Measurements from ENCODE around the gene MAP3K5. TPM values are rescaled to one million over a fixed set of nuclear protein-coding genes. Genes with fewer than 3 reads are reported as not detected.

Gene MAP3K5
- total and polyA plus RNA-seq, 2 of the 8 experiments (the other 6 are each of a cell fraction or from before 2014, with no cell fraction given), result 0.63 to 2.6 TPM

- Histone ChIP-seq H3K56ac (replicated peaks; ENCODE audit: insufficient read length, low read depth, low read length) (no peak overlapping the region), H3K27me3 (replicated peaks in 1 of 4; ENCODE audit: control insufficient read depth in 3 of 4, extremely low read depth in 1 of 4, insufficient read depth in 3 of 4, low read length in 3 of 4) (peaks cover 4 to 19% (median 9%) of the 10 kb centered on the region in 4 experiments; a peak in 6 of 7 replicates), H2AK5ac (ENCODE audit: low read depth, low read length) (no peak overlapping the region; the same call in 1 of the 2 replicates), H3K79me1 (ENCODE audit: low read depth, low read length) (no peaks in the 10 kb centered on the region), H3K4me3 (ENCODE audit: extremely low read depth in 1 of 4, insufficient read depth in 2 of 4, low read depth in 3 of 4, low read length in 4 of 4) (no peak overlapping the region), H3K23me2 (ENCODE audit: low read depth, low read length) (peaks cover 4% of the 10 kb centered on the region; the same call in 1 of the 2 replicates), H3K4ac (replicated peaks; ENCODE audit: insufficient read length, low read depth, low read length) (no peak overlapping the region), H3K9ac (replicated peaks in 1 of 4; ENCODE audit: extremely low read depth in 1 of 4, low read depth in 3 of 4, low read length in 3 of 4) (no peak overlapping the region), H3K9me3 (ENCODE audit: insufficient read depth in 2 of 2, low read depth in 1 of 2, low read length in 1 of 2) (no peaks in the 10 kb centered on the region), H2AFZ (ENCODE audit: low read length) (no peak overlapping the region), H2BK15ac (ENCODE audit: low read length) (no peak overlapping the region), H3K14ac (ENCODE audit: insufficient read length) (no peak overlapping the region), H3K23ac (ENCODE audit: insufficient read length) (no peak overlapping the region), H4K8ac (ENCODE audit: extremely low read depth, insufficient read depth, low read length) (no peak overlapping the region), H3K4me2 (ENCODE audit: insufficient read depth in 1 of 2, low read depth in 2 of 2, low read length in 2 of 2) (no peak overlapping the region), H2BK12ac (ENCODE audit: low read depth, low read length) (no peak overlapping the region), H2BK5ac (ENCODE audit: low read depth, low read length) (no peak overlapping the region), H4K5ac (ENCODE audit: insufficient read length, low read depth, low read length) (no peak overlapping the region), H3K27ac (ENCODE audit: low read depth, low read length) (no peak overlapping the region), H2BK120ac (replicated peaks; ENCODE audit: low read depth, low read length) (no peak overlapping the region), H3K18ac (ENCODE audit: extremely low read depth, low read length) (no peak overlapping the region), H3K79me2 (ENCODE audit: control insufficient read depth in 1 of 2, insufficient read depth in 2 of 2, low read length in 2 of 2) (no peaks in the 10 kb centered on the region), H4K91ac (replicated peaks; ENCODE audit: insufficient read length, low read length) (no peak overlapping the region), H3K36me3 (ENCODE audit: control insufficient read depth in 2 of 4, insufficient read depth in 4 of 4, low read length in 3 of 4) (no peaks in the 10 kb centered on the region), H2BK20ac (ENCODE audit: low read length) (no peak overlapping the region), H4K20me1 (replicated peaks in 1 of 2; ENCODE audit: control insufficient read depth in 1 of 2, insufficient read depth in 2 of 2, low read length in 2 of 2) (peaks cover 0 to 5% of the 10 kb centered on the region in 2 experiments), H3K4me1 (replicated peaks in 1 of 4; ENCODE audit: control insufficient read depth in 3 of 4, insufficient read depth in 4 of 4, low read length in 3 of 4) (peaks cover 0 to 6% (median 2%) of the 10 kb centered on the region in 4 experiments; a peak in 1 of 7 replicates)
- ChIA-PET POLR2A (ENCODE audit: partially characterized antibody) (interaction anchor here (1.1 kb wide), 1 partner anchor 291 kb away, joined by 4 read pairs; no protein-coding TSS in a partner anchor), CTCF (ENCODE audit: partially characterized antibody) (interaction anchor here (0.8 to 1.3 kb wide), 8 partner anchors 12 to 207 kb away, joined by 3 to 5 read pairs (median 3); no protein-coding TSS in a partner anchor)
- FAIRE-seq, result no peak
- no peak for DNase-seq (ENCODE audit: low read depth in 1 of 2, low spot score in 2 of 2)
- WGBS, 2 experiments (ENCODE audit: extremely low coverage in 1 of 2, insufficient coverage in 1 of 2, insufficient read length in 1 of 2, insufficient replicate concordance in 2 of 2, low coverage in 1 of 2, low lambda C conversion rate in 2 of 2, missing lambda C conversion rate in 1 of 2), result 92% methylated on average over 6 of the region's 6 CpGs; no CpG with 5 or more reads in 1 of the 2 experiments
- TF ChIP-seq BCL11A (IDR thresholded peaks at IDR 0.05; ENCODE audit: low read depth in 2 of 2, low read length in 2 of 2) (no peak), MAX (IDR thresholded peaks at IDR 0.05) (no peak), SIN3A (conservative IDR thresholded peaks at IDR 0.05 in 1 of 2, IDR thresholded peaks at IDR 0.05 in 1 of 2; ENCODE audit: low read depth in 1 of 2, low read length in 2 of 2) (no peak), EZH2 (IDR thresholded peaks at IDR 0.05; ENCODE audit: low read depth, low read length, severe bottlenecking) (no peak), RAD21 (IDR thresholded peaks at IDR 0.05 in 1 of 2, conservative IDR thresholded peaks at IDR 0.05 in 1 of 2; ENCODE audit: low read depth in 2 of 2, low read length in 2 of 2) (no peak), MAFK (IDR thresholded peaks at IDR 0.05; ENCODE audit: low read depth, low read length) (no peak), SP4 (IDR thresholded peaks at IDR 0.05; ENCODE audit: low read length) (no peak)
- TF ChIP-seq, protein P1, sequence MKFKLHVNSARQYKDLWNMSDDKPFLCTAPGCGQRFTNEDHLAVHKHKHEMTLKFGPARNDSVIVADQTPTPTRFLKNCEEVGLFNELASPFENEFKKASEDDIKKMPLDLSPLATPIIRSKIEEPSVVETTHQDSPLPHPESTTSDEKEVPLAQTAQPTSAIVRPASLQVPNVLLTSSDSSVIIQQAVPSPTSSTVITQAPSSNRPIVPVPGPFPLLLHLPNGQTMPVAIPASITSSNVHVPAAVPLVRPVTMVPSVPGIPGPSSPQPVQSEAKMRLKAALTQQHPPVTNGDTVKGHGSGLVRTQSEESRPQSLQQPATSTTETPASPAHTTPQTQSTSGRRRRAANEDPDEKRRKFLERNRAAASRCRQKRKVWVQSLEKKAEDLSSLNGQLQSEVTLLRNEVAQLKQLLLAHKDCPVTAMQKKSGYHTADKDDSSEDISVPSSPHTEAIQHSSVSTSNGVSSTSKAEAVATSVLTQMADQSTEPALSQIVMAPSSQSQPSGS (IDR thresholded peaks at IDR 0.05; ENCODE audit: low read length), result no peak
These were observed 5.6 kb downstream of the MAP3K5 start for GRCh38 chr6:136786658-136787057.

Data from H1 (cell line).